OCI-LY3 (cell line): ENCODE results near the gene CUL2.

ENCODE experiments used
- CTCF ChIP-seq: fragments of 200-600, 300-600 bp; sonication (generic); IDR thresholded peaks from 2 replicates; pipeline ENCODE4 v1.5.1; 2014; ENCODE audit warnings: antibody characterized with exemption, low read length, low read depth
- EZH2phosphoT487 ChIP-seq: fragments of 200-600 bp; shearing (Covaris generic); IDR thresholded peaks from 2 replicates; pipeline ENCODE4 v1.6.1; 2018; ENCODE audit warnings: antibody characterized with exemption, mixed run types, low read depth

GRCh38 chr10:35126530-35127288, 36.6 kb upstream of the CUL2 start, which contains the start of gene CREM:
- TF ChIP-seq CTCF (peak; percentile 60), EZH2phosphoT487 (no peak)
